PFSK-1 (cell line): ENCODE measurements around the gene CACNA1C.

Experiments used
- FOXP2 ChIP-seq: optimal IDR thresholded peaks from 2 replicates; pipeline ENCODE3; 2011; ENCODE audit warnings: borderline replicate concordance, control low read depth, inconsistent platforms; ENCODE audit not compliant: insufficient read depth; ENCODE audit errors: extremely low read length, extremely low read depth
- POLR2AphosphoS5 ChIP-seq: IDR thresholded peaks from 2 replicates; pipeline ENCODE4 v1.6.1; 2012; ENCODE audit warnings: low read depth, mild to moderate bottlenecking, control low read depth, low read length, moderate library complexity
- SIN3A ChIP-seq: IDR thresholded peaks from 2 replicates; pipeline ENCODE4 v1.6.1; 2012; ENCODE audit warnings: mild to moderate bottlenecking, low read length, moderate library complexity, borderline replicate concordance; ENCODE audit not compliant: insufficient read depth
- TAF1 ChIP-seq: IDR thresholded peaks from 2 replicates; pipeline ENCODE4 v1.6.1; 2012; ENCODE audit warnings: low read length, control low read depth, borderline replicate concordance; ENCODE audit not compliant: insufficient read depth
- TF ChIP-seq, protein P1 (sequence below), 2 experiments: IDR thresholded peaks; 2 replicates each; pipeline versions ENCODE4 v1.6.1 to v1.8.0; 2011 to 2012; ENCODE audit warnings: low read depth in 2 of 2, low read length in 2 of 2, control low read depth in 1 of 2, inconsistent platforms in 1 of 2, mild to moderate bottlenecking in 1 of 2, moderate library complexity in 1 of 2; ENCODE audit not compliant: insufficient read depth in 1 of 2

Gene CACNA1C

GRCh38 chr12:2165021-2165420 lies 112.2 kb downstream of the CACNA1C start:
- TF ChIP-seq TAF1 (no peak), SIN3A (no peak), POLR2AphosphoS5 (no peak), FOXP2 (no peak)
- TF ChIP-seq, protein P1, sequence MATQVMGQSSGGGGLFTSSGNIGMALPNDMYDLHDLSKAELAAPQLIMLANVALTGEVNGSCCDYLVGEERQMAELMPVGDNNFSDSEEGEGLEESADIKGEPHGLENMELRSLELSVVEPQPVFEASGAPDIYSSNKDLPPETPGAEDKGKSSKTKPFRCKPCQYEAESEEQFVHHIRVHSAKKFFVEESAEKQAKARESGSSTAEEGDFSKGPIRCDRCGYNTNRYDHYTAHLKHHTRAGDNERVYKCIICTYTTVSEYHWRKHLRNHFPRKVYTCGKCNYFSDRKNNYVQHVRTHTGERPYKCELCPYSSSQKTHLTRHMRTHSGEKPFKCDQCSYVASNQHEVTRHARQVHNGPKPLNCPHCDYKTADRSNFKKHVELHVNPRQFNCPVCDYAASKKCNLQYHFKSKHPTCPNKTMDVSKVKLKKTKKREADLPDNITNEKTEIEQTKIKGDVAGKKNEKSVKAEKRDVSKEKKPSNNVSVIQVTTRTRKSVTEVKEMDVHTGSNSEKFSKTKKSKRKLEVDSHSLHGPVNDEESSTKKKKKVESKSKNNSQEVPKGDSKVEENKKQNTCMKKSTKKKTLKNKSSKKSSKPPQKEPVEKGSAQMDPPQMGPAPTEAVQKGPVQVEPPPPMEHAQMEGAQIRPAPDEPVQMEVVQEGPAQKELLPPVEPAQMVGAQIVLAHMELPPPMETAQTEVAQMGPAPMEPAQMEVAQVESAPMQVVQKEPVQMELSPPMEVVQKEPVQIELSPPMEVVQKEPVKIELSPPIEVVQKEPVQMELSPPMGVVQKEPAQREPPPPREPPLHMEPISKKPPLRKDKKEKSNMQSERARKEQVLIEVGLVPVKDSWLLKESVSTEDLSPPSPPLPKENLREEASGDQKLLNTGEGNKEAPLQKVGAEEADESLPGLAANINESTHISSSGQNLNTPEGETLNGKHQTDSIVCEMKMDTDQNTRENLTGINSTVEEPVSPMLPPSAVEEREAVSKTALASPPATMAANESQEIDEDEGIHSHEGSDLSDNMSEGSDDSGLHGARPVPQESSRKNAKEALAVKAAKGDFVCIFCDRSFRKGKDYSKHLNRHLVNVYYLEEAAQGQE (IDR thresholded peaks at IDR 0.05; ENCODE audit: insufficient read depth in 1 of 2, low read depth in 2 of 2, low read length in 2 of 2): no peak

GRCh38 chr12:2165927-2166326 lies 113.1 kb downstream of the CACNA1C start:
- no peak for TF ChIP-seq SIN3A
- no peak for TF ChIP-seq POLR2AphosphoS5
- no peak for TF ChIP-seq FOXP2
- TF ChIP-seq, protein P1 (IDR thresholded peaks at IDR 0.05; ENCODE audit: insufficient read depth in 1 of 2, low read depth in 2 of 2, low read length in 2 of 2): no peak
- TF ChIP-seq TAF1: no peak

GRCh38 chr12:2166696-2167095 lies 113.9 kb downstream of the CACNA1C start:
- no peak for TF ChIP-seq TAF1
- TF ChIP-seq SIN3A: no peak
- TF ChIP-seq, protein P1 (IDR thresholded peaks at IDR 0.05; ENCODE audit: insufficient read depth in 1 of 2, low read depth in 2 of 2, low read length in 2 of 2): no peak
- no peak for TF ChIP-seq FOXP2
- TF ChIP-seq POLR2AphosphoS5: no peak

- TF ChIP-seq TAF1: no peak
- no peak for TF ChIP-seq POLR2AphosphoS5
- TF ChIP-seq, protein P1 (IDR thresholded peaks at IDR 0.05; ENCODE audit: insufficient read depth in 1 of 2, low read depth in 2 of 2, low read length in 2 of 2): no peak
- no peak for TF ChIP-seq FOXP2
Observed at GRCh38 chr12:2167231-2167630, 114.4 kb downstream of the CACNA1C start.

DNA sequence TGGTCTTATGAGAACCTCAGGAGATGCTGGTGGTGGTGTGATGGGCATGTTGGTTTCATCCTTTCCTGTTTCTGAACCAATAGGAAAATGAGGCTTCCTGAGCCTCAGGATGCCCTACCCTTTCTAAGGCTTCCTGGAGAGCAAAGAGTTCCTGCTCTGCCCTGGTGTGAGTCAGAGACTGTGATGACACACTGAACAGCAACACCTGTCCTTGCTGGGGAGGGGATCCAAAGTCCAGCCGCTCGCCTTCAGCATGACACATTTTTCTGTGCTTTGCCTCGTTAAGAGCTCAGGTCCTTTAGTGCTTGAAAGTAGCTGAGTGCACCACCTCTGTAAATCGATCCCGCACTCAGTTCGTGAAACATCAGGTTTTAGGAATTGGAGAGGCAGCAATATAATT lies 116.0 kb downstream of the CACNA1C start:
- TF ChIP-seq TAF1: no peak
- no peak for TF ChIP-seq FOXP2
- TF ChIP-seq SIN3A: no peak
- no peak for TF ChIP-seq POLR2AphosphoS5
- TF ChIP-seq, protein P1 (IDR thresholded peaks at IDR 0.05; ENCODE audit: insufficient read depth in 1 of 2, low read depth in 2 of 2, low read length in 2 of 2): no peak
